HG03565 (cell line): ENCODE measurements around the gene ACRBP.
"Not testable (repeated sequence)": the region's sequence is repeated elsewhere in the genome, so short reads cannot be mapped to it uniquely, and the experiment has no call there.

ENCODE experiments used
- ATAC-seq: cut with Tn5 transposase; IDR thresholded peaks from one replicate; pipeline ENCODE4 v1.9.1; 2021; ENCODE audit warnings: mild to moderate bottlenecking, moderate library complexity; ENCODE audit not compliant: unreplicated experiment

Gene ACRBP

GRCh38 chr12:6618483-6619225 lies 28.6 kb downstream of the ACRBP start:
- no peak for ATAC-seq

GRCh38 chr12:6615802-6616201 lies 31.4 kb downstream of the ACRBP start:
- no peak for ATAC-seq

GRCh38 chr12:6614513-6615172 lies 32.6 kb downstream of the ACRBP start:
- ATAC-seq = no peak

- no peak for ATAC-seq
Observed at GRCh38 chr12:6613776-6614512, 33.3 kb downstream of the ACRBP start.

- ATAC-seq = no peak
Observed at GRCh38 chr12:6613015-6613775, 34.0 kb downstream of the ACRBP start.

GRCh38 chr12:6612652-6613014 lies 34.6 kb downstream of the ACRBP start:
- ATAC-seq = no peak

- no peak for ATAC-seq
Observed at GRCh38 chr12:6612247-6612646, 35.0 kb downstream of the ACRBP start.

GRCh38 chr12:6608592-6609281 lies 38.5 kb downstream of the ACRBP start:
- no peak for ATAC-seq

GRCh38 chr12:6607751-6608591 lies 39.3 kb downstream of the ACRBP start:
- no peak for ATAC-seq

- ATAC-seq = no peak
Observed at GRCh38 chr12:6606331-6607131, 40.7 kb downstream of the ACRBP start.

GRCh38 chr12:6605421-6606330 lies 41.6 kb downstream of the ACRBP start:
- no peak for ATAC-seq

- ATAC-seq = no peak
Observed at GRCh38 chr12:6604259-6605029, 42.8 kb downstream of the ACRBP start.

GRCh38 chr12:6603095-6603567 lies 44.1 kb downstream of the ACRBP start:
- ATAC-seq = no peak

- no peak for ATAC-seq
Observed at GRCh38 chr12:6602526-6602925, 44.7 kb downstream of the ACRBP start.

- ATAC-seq = not testable (repeated sequence)
Observed at GRCh38 chr12:6595673-6596072, 51.6 kb downstream of the ACRBP start.

- ATAC-seq = no peak
Observed at GRCh38 chr12:6592087-6592486, 55.1 kb downstream of the ACRBP start.
